NCI-H1436 treated with DMSO at 0.1 percent for 48 hours (cell line): ENCODE measurements around the gene KRTAP10-4.
"Not testable (repeated sequence)": the region's sequence is repeated elsewhere in the genome, so short reads cannot be mapped to it uniquely, and the experiment has no call there.

Experiments used
- DNase-seq: peaks from one replicate; lab custom pipeline; 2025; lab: John Stamatoyannopoulos, UW

The KRTAP10-4 gene

DNA sequence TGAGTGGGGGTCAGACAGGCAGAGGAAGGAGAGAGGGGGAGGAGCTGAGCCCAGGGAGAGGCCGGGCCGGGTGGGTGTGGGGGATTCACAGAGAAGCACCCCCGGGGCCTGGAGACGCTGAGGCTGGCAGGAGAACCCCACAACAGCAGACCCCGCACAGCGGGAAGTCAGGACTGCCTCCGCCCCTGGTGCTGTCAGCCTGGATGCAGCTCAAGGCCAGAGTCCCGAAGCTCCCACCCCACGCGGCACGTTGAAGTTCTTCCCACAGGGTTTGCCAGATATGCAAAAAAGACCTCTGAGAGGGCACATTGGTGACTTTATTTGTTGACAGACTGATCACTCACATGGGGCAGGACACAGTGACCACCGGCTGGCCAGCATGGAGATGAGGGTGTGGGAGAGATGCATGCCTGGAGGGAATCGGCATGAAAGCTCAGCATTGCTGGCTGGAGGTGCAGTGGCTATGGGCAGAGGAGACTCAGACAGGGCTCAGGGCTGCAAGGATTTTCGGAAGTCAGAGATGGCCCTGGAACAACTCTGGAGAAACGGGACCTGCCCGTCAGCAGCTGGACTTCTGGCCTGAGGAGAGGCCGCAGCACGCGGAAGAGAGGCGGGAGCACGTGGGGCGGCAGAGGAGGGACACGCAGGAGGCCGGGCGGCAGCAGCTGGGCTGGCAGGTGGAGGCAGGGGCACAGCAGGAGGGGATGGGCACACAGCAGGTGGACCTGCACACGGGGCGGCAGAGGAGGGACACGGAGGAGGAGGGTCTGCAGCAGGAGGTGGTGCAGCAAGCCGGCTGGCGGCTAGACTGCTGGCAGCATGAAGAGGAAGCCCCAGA, 15.8 kb upstream of the KRTAP10-4 start:
- no peak for DNase-seq

GRCh38 chr21:44558329-44558675, 15.2 kb upstream of the KRTAP10-4 start:
- not testable (repeated sequence) for DNase-seq

DNA sequence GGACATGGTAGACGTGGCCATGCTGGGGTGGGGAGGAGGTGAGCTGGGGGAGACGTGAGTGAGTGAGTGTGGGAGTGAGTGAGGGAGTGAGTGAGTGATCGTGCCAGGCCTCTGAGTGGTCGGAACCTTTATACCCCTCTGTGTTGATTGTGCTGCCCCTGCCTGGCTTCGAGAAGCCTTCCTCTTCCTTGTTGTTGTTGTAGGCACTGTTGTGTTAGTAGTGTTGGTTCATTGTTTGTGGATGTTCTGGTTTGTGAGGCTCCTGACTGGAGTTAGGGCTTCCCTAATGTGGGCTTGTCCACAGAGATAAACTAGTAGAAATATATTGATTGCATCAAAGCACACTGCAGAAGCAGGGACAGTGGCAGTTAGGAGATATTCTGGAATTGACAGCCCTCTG, 14.8 kb upstream of the KRTAP10-4 start, which contains the start of gene KRTAP10-3:
Gene KRTAP10-3, minus strand, starts transcription at position 101 of the 400 bp plus-strand sequence. Its CDS starts 80 bp downstream, at position 21.
- DNase-seq = no peak

DNA sequence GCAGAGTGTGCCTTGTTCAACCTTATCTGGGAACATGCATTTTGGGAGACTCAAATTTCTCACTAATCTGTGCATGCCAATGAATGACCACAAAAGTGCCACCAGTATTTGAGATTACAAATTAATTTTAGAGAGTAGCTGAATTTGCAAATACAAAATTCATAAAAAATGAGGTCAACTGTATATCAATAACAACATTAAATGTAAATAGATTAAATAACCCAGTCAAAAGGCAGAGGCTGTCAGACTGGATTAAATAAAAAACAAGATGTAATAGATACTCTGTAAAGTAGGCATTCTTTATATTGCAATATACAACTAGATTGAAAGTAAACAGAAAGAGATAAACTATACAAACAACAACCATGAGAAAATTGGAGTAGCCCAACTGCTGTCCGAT, 9.4 kb upstream of the KRTAP10-4 start:
- no peak for DNase-seq

DNA sequence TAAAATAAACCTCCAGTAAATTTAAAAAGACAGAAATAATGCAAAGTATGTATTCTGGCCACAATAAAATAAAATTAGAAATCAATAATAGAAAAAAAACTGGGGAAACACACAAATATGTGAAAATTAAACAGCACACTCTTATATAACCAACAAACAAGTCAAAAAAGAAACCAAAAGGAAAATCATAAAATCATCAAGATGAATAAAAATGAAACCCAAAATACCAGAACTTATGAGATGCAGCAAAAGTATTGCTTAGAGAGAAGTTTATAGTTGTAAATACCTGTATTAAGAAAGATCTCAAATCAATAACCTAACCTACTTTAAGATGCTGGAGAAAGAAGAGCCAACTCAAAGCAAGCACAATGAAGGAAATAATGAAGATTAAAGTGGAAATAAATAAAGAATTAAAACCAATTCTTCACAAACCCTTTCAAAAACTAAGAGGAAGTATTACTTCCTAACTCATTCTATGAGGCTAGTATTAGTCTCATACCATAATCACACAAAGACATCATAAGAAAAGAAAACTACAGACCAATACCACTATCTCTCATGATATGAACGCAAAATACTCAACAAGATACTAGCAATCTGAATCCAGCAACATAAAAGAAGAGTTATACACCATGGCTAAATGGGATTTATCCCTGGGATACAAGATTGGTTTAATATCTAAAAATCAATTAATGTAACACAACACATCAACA, 8.5 kb upstream of the KRTAP10-4 start:
- no peak for DNase-seq

DNA sequence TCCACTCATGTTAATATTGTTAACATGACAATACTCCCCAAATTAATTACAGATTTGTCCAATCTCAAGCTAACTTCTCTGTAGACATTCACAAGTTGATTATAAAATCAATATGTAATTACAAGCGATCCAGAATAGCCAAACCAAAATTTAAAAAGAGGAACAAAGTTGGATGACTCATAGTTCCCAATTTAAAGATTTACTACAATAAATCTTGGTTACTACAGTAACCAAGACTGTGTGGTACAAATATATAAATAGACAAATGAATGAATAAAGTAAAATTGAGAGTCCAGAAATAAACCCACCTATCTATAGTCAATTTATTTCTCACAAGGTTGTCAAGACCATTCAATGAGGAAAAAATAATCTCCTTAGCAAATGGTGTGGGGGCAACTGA, 7.1 kb upstream of the KRTAP10-4 start:
- DNase-seq = no peak

DNA sequence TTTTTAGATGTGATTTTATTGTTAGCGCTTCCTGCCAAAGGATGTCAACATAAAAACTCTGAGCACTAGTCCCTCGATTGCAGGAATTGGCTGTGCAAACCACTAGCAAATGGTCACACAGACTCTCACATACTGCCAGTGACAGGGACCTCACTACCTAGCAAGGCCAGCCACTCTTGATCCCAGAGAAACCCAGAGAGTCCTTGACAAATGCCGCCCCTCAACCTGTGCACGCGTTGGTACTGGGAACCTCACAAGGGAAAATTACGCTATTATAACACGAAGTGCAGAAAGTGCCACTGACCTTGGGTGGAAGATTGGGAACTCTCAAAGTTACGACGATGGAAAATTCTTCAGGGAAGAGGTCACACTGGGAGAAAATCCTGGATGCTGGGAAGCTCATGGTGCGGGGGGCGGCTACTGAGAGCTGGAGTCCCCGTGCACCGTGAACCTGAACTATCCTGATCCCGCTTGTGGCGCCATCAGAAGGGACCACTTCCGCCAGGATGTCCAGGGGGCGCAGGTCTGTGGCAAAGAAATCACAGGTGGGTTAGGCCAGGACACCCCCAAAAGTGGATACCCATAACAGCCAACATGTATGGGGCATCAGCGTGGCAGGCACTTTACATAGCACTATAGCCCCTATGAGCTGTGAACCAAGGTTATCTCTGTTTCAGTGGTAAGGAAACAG, 5.9 kb upstream of the KRTAP10-4 start:
- DNase-seq = no peak

GRCh38 chr21:44568261-44568660, 5.3 kb upstream of the KRTAP10-4 start:
- DNase-seq = no peak

DNA sequence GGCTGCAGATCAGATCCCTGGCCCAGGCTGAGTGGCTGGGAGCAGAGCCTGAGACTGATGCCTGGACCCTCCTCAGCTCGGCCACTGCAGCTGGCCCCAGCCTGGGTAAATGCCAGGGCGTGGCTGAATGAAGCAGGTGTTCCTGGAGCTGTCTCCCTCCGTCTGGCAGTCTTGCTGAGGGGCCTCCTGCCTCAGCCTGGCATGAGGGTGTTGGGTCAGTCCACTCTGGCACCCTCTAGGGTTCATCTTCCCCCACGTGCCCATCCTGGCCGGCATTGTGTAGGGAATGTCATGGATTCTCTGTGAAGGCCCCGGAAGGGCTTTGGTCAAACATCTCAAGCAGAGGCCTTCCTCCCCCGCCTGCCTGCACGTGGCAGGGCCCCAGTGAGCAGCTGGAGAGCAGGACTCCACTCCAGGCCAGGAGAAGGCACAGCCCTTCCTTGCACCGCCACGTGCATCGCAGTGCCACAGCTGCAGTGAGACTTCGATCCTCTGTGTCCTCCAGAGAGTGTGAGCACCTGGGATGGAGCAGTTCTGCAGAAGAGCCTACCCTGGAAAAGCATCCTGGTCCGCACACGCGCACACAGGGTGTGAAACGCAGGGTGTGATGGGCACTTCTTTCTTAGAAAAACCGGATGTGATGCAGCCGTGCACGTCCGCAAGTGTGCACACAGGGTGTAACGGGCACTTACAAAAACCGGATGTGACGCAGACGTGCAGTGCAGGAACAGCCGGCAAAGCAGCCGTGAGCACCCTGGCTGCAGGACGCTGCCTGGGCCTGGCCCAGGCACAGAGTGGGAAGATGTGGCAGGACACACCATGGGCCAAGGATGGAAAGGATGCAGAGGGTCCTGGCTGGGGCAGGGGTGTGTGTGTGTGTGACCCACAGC, 4.6 kb upstream of the KRTAP10-4 start:
- DNase-seq = no peak

DNA sequence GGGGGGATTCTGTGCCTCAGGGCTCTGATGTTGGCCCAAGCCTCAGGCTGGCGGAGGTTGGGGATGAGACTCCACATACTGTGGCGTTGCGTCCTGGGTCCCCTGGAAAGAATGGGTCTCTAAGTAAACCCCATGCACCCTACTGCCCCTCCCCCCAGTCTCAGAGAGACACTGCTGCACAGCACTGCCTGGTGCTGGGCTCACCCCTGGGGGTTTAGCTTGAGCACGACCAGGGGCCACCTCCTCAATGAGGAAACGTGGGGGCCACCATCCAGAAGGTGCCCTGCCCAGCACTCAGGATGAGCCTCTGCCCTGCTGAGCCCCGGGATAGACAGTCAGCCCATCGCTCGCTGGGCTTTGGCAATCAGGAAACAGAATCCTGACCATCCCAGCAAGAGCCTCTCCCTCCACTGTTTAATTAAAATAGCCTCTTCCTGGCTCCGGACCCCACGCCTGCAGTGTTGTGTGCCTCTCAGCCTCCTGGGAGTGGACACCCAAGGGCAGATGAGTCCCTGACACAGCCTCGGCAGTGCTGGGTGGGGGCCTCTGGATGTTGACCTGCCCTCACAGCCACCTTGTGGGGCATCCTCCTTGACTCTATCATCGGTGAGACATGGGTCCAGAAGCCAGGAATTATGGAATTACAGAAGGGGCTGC, 3.5 kb upstream of the KRTAP10-4 start:
- no peak for DNase-seq

GRCh38 chr21:44571296-44571695, 2.2 kb upstream of the KRTAP10-4 start:
- no peak for DNase-seq

DNA sequence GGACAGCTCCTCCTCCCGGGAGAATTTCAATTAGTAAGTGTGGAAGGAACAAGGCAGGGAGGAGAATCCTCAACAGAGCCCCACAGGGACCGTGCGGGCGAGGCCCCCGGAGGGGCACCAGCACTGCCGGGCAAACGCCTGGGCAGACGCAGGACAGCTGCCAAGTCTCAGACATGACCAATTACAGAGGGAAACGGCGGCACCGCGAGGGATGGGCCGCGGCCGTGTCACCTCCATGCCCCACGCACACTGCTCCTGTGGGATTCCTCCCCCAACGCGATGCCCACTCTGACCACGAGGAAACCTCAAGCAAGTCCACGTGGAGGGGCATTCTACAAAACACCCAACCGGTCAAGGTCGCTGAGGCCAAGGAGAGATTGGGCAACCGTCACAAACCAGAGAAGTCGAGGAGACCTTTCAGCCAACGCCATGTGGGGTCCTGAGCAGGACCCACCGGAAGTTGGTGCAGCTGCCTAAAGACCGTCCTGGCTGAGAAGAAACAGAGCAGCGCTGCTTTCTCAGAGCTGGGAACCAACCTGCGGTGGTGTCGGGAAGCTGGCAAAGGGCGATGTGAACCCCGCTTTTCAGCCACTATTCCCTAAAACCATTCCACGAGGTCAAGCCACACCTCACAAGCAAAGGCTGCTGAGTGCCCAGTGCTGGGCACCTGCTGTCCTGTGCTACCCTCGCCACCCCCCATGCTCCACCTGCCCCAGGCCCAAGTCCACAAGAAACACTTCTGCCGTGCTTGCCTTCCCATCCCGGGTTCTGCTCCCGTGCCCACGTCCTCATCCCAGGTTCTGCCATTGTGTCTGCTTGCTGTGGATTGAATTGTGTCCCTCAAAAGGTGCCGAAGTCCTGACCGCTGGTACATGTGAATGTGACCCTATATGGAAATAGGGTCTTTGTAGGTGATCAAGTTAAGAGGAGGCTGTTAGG, 1.4 kb upstream of the KRTAP10-4 start:
- DNase-seq = no peak

DNA sequence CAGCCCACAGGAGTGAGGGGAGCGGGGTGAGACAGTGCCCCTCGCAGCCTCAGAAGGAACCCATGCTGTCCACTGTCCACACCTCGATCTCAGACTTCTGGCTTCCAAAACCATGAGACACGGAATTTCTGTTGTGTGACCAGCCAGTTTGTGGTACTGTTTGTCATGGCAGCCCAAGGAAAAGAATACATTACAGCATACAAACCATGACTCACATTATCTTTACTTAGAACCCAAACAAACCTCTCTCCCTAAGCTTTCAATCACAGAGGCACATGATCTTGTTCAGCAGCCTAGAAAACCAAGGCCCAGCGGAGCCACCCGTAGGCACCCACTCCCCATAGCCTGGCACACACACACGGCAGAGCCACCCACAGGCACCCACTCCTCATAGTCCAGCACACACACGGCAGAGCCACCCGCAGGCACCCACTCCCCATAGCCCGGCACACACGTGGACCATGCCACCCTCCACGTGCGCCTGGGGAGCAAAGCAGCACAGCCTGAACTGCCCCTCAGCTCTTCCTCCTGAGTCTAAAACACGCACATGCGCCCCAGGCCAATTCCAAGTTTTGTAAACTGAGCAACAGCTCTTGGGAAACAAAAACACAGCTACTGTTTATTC, 458 bp upstream of the KRTAP10-4 start:
- DNase-seq = no peak

DNA sequence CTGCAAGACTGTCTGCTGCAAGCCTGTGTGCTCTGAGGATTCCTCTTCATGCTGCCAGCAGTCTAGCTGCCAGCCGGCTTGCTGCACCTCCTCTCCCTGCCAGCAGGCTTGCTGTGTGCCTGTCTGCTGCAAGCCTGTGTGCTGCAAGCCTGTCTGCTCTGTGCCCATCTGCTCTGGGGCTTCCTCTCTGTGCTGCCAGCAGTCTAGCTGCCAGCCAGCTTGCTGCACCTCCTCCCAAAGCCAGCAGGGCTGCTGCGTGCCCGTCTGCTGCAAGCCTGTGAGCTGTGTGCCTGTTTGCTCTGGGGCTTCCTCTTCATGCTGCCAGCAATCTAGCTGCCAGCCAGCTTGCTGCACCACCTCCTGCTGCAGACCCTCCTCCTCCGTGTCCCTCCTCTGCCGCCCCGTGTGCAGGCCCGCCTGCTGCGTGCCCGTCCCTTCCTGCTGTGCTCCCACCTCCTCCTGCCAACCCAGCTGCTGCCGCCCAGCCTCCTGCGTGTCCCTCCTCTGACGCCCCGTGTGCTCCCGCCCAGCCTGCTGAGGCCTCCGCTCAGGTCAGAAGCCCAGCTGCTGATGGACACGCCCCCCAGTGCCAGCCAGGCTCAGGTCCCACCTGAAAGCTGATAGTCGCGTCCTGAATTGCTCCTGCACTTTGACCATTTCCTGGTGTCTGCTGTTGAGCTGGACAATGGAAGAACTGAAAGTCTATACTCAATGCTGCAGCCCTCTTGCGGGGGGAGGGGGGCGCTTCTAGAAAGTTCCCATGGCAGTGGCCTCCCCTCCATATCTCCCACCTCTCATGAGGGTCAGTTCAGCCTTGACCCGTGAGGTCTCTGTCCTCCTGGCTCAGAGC, 1.2 kb downstream of the KRTAP10-4 start:
- no peak for DNase-seq

DNA sequence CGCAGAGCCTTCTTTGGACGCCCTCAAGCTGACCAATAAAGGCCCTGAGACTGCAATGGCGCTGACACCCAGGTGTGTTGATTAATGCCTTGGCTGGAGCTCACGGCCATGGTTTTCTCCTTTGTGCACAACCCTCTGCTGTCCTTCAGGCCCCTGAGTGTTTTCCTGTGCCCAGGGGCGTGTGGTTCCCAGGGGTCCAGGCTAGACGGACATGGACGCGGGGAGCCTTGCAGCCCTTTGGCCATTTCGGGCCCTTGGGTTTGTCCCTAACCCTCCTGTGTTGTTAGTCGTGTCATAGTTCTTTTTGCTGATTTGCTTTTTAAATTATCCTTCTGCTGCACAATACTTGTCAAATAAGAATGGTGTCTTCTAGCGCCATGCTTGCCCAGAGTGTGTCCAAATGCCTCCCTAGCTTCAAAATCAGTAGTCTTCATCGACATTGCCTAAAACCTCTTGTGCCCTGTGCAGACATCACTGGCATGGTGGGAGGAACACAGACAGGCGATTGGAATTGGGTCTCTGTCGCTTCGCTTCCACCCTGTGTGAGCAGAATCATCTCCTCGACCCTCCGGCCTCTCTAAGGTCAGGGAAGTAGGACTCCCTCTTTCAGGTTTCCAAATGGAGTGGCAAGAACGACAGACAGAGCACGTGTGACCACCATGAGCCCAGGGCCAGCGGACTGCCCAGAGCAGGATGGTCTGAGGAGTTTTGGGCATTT, 1.9 kb downstream of the KRTAP10-4 start:
- no peak for DNase-seq

GRCh38 chr21:44576025-44576420, 2.5 kb downstream of the KRTAP10-4 start:
- no peak for DNase-seq

DNA sequence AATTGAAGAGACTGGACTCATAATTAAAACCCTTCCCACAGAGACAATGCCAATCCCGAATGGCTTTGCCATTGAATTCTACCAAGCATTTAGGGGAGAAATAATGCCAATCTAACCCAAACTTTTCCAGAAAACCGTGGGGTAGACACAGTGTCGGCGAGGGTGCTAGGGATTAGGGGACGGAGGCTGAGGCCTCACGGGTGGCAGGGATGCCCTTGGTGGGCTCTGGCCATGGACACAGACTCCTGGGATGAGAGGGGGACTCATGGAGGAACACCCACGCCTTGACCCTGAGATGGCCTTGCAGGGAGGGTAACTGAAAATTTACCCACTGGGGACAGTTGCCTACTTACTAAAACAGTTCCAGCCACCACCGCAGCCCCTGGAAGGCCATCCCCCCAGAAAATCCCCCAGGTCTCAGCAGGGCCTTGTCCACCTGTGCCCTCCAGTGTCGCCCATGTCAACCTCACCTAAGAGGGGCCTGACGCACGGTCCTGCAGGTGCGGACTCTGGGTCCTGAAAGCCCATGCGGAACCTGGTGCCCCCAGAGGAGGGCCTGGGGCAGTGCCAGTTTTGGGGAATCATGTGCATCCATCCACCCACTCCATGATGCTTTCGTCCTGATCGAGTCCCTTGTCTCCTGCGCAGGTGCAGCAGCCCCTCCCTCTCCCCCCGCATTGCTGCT, 5.0 kb downstream of the KRTAP10-4 start:
- no peak for DNase-seq
